ENCODE results near the gene SRPK2.

GRCh38 chr7:105163718-105164117 lies 225.0 kb downstream of the SRPK2 start:
- TF ChIP-seq CTCF (IDR thresholded peaks at IDR 0.05; ENCODE audit: insufficient read depth, low read depth, low read length), result no peak
- TF ChIP-seq EZH2 (IDR thresholded peaks at IDR 0.05; ENCODE audit: insufficient read depth, low read length), result no peak

Measured in astrocyte (in vitro differentiated cells and primary cell).